Measurements from ENCODE around the gene TRDMT1.

Gene TRDMT1

GRCh38 chr10:17200912-17201793 lies at the start of gene TRDMT1:
TRDMT1 (minus strand) TSS chr10:17201672; CDS start chr10:17201634, 38 bp downstream.
- no peaks in the 10 kb centered on the region for H3K79me2 ChIP-seq
- no peak within 1 kb of the TSS for H3K9ac ChIP-seq
- peak; percentile 32 for TF ChIP-seq CTCF (IDR thresholded peaks at IDR 0.05)
- peak within 1 kb of the TSS; percentile 96 for H3K27ac ChIP-seq
- H3K4me2 ChIP-seq (ENCODE audit: low read length): peak within 1 kb of the TSS; percentile 97
- H2AFZ ChIP-seq: peak within 1 kb of the TSS; percentile 98
- no peaks in the 10 kb centered on the region for H3K36me3 ChIP-seq (ENCODE audit: control insufficient read depth, insufficient read depth, low read length)
- H3K27me3 ChIP-seq (ENCODE audit: control insufficient read depth, insufficient read depth, low read length): no peaks in the 10 kb centered on the region
- peaks cover 8% of the 10 kb centered on the region for H3K4me1 ChIP-seq
- H3K9me3 ChIP-seq (ENCODE audit: control insufficient read depth, low read length): no peaks in the 10 kb centered on the region
- peak within 1 kb of the TSS; percentile 86 for H3K4me3 ChIP-seq (ENCODE audit: low read depth, low read length)

- no peak for TF ChIP-seq CTCF (IDR thresholded peaks at IDR 0.05)
- Histone ChIP-seq H3K9me3 (ENCODE audit: control insufficient read depth, low read length) (no peaks in the 10 kb centered on the region), H3K9ac (no peak overlapping the region), H3K27me3 (ENCODE audit: control insufficient read depth, insufficient read depth, low read length) (no peaks in the 10 kb centered on the region), H3K4me1 (no peaks in the 10 kb centered on the region), H3K36me3 (ENCODE audit: control insufficient read depth, insufficient read depth, low read length) (no peaks in the 10 kb centered on the region), H3K79me2 (no peaks in the 10 kb centered on the region), H3K27ac (no peak overlapping the region), H3K4me3 (ENCODE audit: low read depth, low read length) (no peak overlapping the region), H2AFZ (no peak overlapping the region), H3K4me2 (ENCODE audit: low read length) (no peak overlapping the region)
Measured at GRCh38 chr10:17250736-17251135, 49.3 kb upstream of the TRDMT1 start.

- Histone ChIP-seq H3K4me1 (no peaks in the 10 kb centered on the region), H2AFZ (peak overlapping the region; percentile 5), H3K27ac (no peak overlapping the region), H3K27me3 (ENCODE audit: control insufficient read depth, insufficient read depth, low read length) (no peaks in the 10 kb centered on the region), H3K36me3 (ENCODE audit: control insufficient read depth, insufficient read depth, low read length) (no peaks in the 10 kb centered on the region), H3K9ac (no peak overlapping the region), H3K9me3 (ENCODE audit: control insufficient read depth, low read length) (no peaks in the 10 kb centered on the region), H3K79me2 (no peaks in the 10 kb centered on the region), H3K4me3 (ENCODE audit: low read depth, low read length) (no peak overlapping the region), H3K4me2 (ENCODE audit: low read length) (no peak overlapping the region)
- peak; percentile 11 for TF ChIP-seq CTCF (IDR thresholded peaks at IDR 0.05)
Measured at GRCh38 chr10:17249820-17250219, 48.3 kb upstream of the TRDMT1 start.

GRCh38 chr10:17248964-17249363 lies 47.5 kb upstream of the TRDMT1 start:
- Histone ChIP-seq H3K27ac (no peak overlapping the region), H3K27me3 (ENCODE audit: control insufficient read depth, insufficient read depth, low read length) (no peaks in the 10 kb centered on the region), H2AFZ (no peak overlapping the region), H3K9me3 (ENCODE audit: control insufficient read depth, low read length) (no peaks in the 10 kb centered on the region), H3K4me3 (ENCODE audit: low read depth, low read length) (no peak overlapping the region), H3K36me3 (ENCODE audit: control insufficient read depth, insufficient read depth, low read length) (no peaks in the 10 kb centered on the region), H3K4me1 (no peaks in the 10 kb centered on the region), H3K9ac (no peak overlapping the region), H3K4me2 (ENCODE audit: low read length) (no peak overlapping the region), H3K79me2 (no peaks in the 10 kb centered on the region)
- TF ChIP-seq CTCF (IDR thresholded peaks at IDR 0.05): no peak

GRCh38 chr10:17247210-17247609 lies 45.7 kb upstream of the TRDMT1 start:
- no peaks in the 10 kb centered on the region for H3K9me3 ChIP-seq (ENCODE audit: control insufficient read depth, low read length)
- TF ChIP-seq CTCF (IDR thresholded peaks at IDR 0.05): no peak
- H2AFZ ChIP-seq: no peak overlapping the region
- no peaks in the 10 kb centered on the region for H3K79me2 ChIP-seq
- no peak overlapping the region for H3K27ac ChIP-seq
- no peak overlapping the region for H3K4me2 ChIP-seq (ENCODE audit: low read length)
- no peaks in the 10 kb centered on the region for H3K4me1 ChIP-seq
- H3K27me3 ChIP-seq (ENCODE audit: control insufficient read depth, insufficient read depth, low read length): no peaks in the 10 kb centered on the region
- H3K36me3 ChIP-seq (ENCODE audit: control insufficient read depth, insufficient read depth, low read length): no peaks in the 10 kb centered on the region
- H3K4me3 ChIP-seq (ENCODE audit: low read depth, low read length): no peak overlapping the region
- H3K9ac ChIP-seq: no peak overlapping the region
